CD4-positive, alpha-beta T cell (primary cell): ENCODE data around the gene CCDC102A. TPM values are rescaled to one million over a fixed set of nuclear protein-coding genes. Genes with fewer than 3 reads are reported as not detected.
A peak's percentile ranks its signal among the peaks of the same experiment; 100 is the strongest.

ENCODE experiments used
- ATAC-seq: fragments of 200-7000 bp; cut with Tn5 transposase; one replicate; pipeline ENCODE4 v1.10.0; 2022; ENCODE audit warnings: mild to moderate bottlenecking; ENCODE audit not compliant: poor library complexity
- CTCF ChIA-PET: fragments of 350-600 bp; sonication (Branson Sonifier 250); formaldehyde crosslinking; loops from one replicate; lab custom pipeline; 2021; ENCODE audit warnings: antibody characterized with exemption, inconsistent platforms; lab: Charles Lee
- POLR2A ChIA-PET: fragments of 350-600 bp; sonication (Branson Sonifier 250); formaldehyde crosslinking; loops from one replicate; lab custom pipeline; 2021; ENCODE audit warnings: antibody characterized with exemption, inconsistent platforms; lab: Charles Lee
- DNase-seq, 14 experiments: peaks; one replicate each; pipeline ENCODE4 v3.0.0-alpha.2; 2013 to 2020; ENCODE audit warnings: mixed read lengths in 2 of 14
- H3K27ac ChIP-seq, 2 donors: one replicate each; pipeline versions ENCODE4 v1.5.1 to v1.7.0; 2013; ENCODE audit warnings: low read length in 2 of 2, low read depth in 1 of 2, mild to moderate bottlenecking in 1 of 2
- H3K27me3 ChIP-seq, 2 experiments: 1 replicate in 1 of 2; 2 replicates in 1 of 2; pipeline versions ENCODE4 v1.6.1 to v1.7.0; 2013; ENCODE audit warnings: low read length in 2 of 2, control low read depth in 1 of 2, mild to moderate bottlenecking in 1 of 2, moderate library complexity in 1 of 2; ENCODE audit not compliant: insufficient read depth in 2 of 2, control insufficient read depth in 1 of 2
- H3K36me3 ChIP-seq: one replicate; pipeline ENCODE4 v1.6.1; 2013; ENCODE audit warnings: low read length, control low read depth; ENCODE audit not compliant: insufficient read depth
- H3K4me1 ChIP-seq: one replicate; pipeline ENCODE4 v1.6.1; 2013; ENCODE audit warnings: low read length, control low read depth; ENCODE audit not compliant: insufficient read depth
- H3K4me3 ChIP-seq: one replicate; pipeline ENCODE4 v1.5.1; 2013; ENCODE audit warnings: mild to moderate bottlenecking, low read length, moderate library complexity
- H3K9me3 ChIP-seq, 2 experiments: 1 replicate in 1 of 2; 2 replicates in 1 of 2; pipeline versions ENCODE4 v1.6.1 to v1.7.0; 2013; ENCODE audit warnings: low read length in 2 of 2, mild to moderate bottlenecking in 2 of 2, control low read depth in 1 of 2, moderate library complexity in 1 of 2; ENCODE audit not compliant: control insufficient read depth in 1 of 2, insufficient read depth in 1 of 2
- H3K27ac Mint-ChIP-seq: one replicate; pipeline ENCODE4 v1.8.0; 2020; ENCODE audit warnings: mixed read lengths
- H3K27me3 Mint-ChIP-seq: one replicate; pipeline ENCODE4 v1.8.0; 2021; ENCODE audit warnings: mixed read lengths
- H3K36me3 Mint-ChIP-seq: one replicate; pipeline ENCODE4 v1.8.0; 2021; ENCODE audit warnings: low read depth, mixed read lengths
- H3K4me1 Mint-ChIP-seq: one replicate; pipeline ENCODE4 v1.8.0; 2021; ENCODE audit warnings: low read depth, mixed read lengths
- H3K4me3 Mint-ChIP-seq: one replicate; pipeline ENCODE4 v1.8.0; 2020; ENCODE audit warnings: mild to moderate bottlenecking, mixed read lengths
- H3K9me3 Mint-ChIP-seq: one replicate; pipeline ENCODE4 v1.8.0; 2020; ENCODE audit warnings: mixed read lengths
- intact Hi-C, 2 experiments: fragments of 100-400 bp; cut with DNase I in 1 of 2; cut with micrococcal nuclease in 1 of 2; formaldehyde crosslinking; loops; one replicate each; pipeline versions ENCODE4 v1.15.1 to v1.9.0; 2023 to 2025; cut with DNase I, micrococcal nuclease
- total RNA-seq, 174 experiments: library from RNA in 2 of 174; stranded (reverse) in 2 of 174; gene quantifications; one replicate each; pipeline ENCODE4 v1.2.3 and lab custom pipeline; 2021 to 2026
- TF ChIP-seq, protein P1 (sequence below): fragments of 200-600 bp; IDR thresholded peaks from one replicate; pipeline ENCODE4 v1.8.0; 2022; ENCODE audit warnings: antibody characterized with exemption, mild to moderate bottlenecking

CCDC102A gene
- total RNA-seq, 2 experiments from 2014 or later: 2.0 TPM

DNA sequence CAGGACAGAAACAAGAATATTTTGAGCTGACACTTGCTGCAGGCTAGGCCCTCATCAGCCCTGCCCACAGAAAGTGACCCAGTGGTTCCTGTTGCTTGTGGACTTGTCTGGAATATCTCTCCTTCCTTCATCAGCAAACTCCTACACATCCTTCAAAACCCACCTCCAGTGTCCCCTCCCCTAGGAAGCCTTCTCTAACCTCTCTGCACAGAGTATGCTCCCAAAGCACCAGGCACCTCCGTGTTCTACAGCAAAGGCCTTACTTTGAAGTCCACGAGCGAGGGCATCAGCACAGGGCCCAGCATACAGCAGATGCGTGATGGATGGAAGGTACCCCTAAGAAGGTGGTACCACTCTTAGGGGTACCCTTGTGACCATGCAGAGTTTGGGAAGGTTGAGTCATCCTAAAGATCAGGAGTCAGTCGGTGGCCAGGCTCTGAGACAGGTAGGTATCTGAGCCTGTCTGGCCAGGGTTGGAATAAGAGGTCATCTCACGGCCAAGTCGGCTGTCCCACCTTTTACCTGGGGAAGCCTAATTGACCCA, 2.0 kb downstream of the CCDC102A start:
- intact Hi-C loops: no loop called here
- Mint-ChIP-seq H3K27me3 (no peaks in the 10 kb centered on the region), H3K36me3 (peaks cover 10% of the 10 kb centered on the region), H3K4me3 (peak overlapping the region; percentile 65), H3K4me1 (peaks cover 88% of the 10 kb centered on the region), H3K9me3 (no peaks in the 10 kb centered on the region), H3K27ac (peak overlapping the region; percentile 96)
- peak in 2 of 14 experiments; percentile 28 to 38 for DNase-seq
- Histone ChIP-seq H3K9me3 (no peaks in the 10 kb centered on the region), H3K4me3 (no peak overlapping the region), H3K27me3 (no peaks in the 10 kb centered on the region), H3K4me1 (peaks cover 89% of the 10 kb centered on the region), H3K27ac (peak overlapping the region; percentile 93 to 94), H3K36me3 (no peaks in the 10 kb centered on the region)
- CTCF ChIA-PET: interaction anchor here (1.8 to 5.2 kb wide), 2 partner anchors 15 to 72 kb away, joined by 5 to 20 read pairs; partner anchors contain the start of gene POLR2C
- ATAC-seq: no peak
- POLR2A ChIA-PET: interaction anchor here (0.8 to 1.3 kb wide), 3 partner anchors 48 to 71 kb away, joined by 3 to 5 read pairs (median 4); partner anchors contain the start of gene DOK4
- TF ChIP-seq, protein P1, sequence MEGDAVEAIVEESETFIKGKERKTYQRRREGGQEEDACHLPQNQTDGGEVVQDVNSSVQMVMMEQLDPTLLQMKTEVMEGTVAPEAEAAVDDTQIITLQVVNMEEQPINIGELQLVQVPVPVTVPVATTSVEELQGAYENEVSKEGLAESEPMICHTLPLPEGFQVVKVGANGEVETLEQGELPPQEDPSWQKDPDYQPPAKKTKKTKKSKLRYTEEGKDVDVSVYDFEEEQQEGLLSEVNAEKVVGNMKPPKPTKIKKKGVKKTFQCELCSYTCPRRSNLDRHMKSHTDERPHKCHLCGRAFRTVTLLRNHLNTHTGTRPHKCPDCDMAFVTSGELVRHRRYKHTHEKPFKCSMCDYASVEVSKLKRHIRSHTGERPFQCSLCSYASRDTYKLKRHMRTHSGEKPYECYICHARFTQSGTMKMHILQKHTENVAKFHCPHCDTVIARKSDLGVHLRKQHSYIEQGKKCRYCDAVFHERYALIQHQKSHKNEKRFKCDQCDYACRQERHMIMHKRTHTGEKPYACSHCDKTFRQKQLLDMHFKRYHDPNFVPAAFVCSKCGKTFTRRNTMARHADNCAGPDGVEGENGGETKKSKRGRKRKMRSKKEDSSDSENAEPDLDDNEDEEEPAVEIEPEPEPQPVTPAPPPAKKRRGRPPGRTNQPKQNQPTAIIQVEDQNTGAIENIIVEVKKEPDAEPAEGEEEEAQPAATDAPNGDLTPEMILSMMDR: no peak

DNA sequence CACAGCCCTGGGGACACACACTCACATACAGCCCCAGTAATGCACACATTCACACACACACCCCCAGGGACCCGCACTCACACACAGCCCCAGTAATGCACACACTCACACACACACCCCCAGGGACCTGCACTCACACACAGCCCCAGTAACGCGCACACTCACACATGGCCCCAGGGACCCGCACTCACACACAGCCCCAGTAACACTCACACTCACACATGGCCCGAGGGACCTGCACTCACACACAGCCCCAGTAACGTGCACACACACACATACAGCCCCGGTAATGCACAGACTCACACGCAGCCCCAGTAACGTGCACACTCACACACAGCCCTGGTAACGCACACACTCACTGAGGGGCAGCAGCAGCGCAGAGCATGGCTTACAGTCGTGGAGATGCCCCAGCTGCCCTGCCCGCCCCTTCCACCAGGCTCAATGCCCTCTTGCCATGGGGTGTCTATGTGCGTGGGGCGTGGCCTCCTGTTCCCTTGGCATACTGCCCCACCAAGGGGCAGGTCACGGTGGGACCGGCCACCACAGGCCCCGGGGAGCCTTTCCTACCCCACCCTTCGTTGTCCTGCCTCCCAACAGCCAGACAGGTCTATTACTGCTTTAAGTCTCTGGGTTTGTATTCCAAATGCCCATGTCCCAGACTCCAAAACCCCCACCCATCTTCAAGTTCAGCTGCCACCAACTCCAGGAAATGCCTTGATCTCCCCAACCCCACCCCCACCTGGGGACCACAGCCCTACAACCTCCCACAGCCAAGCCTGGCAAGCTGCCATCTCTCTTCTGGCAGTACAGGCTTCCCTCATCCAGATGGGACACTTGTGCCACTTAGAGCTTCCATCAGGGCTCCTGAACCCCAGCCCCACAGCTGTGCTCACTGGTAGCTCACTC, 2.7 kb downstream of the CCDC102A start:
- no peak for ATAC-seq

DNA sequence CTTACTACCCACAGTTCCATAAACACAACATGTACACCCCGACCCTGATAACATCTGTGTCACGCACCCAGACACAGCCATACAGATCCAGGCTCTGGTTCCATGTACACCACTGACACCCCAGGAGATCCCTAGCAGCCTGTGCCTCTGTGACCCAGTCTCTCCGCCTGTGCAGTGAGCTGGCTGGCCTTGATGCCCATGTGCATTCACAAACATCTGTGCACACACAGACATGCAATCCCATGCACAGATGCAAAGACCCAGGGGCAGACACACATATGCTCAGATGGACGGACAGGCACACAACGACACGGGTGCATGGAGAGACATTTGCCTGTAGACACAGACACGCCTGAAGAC, 4.1 kb downstream of the CCDC102A start:
- DNase-seq: peak in 1 of 14 experiments; percentile 30
- peak overlapping the region; percentile 47 for H3K4me3 Mint-ChIP-seq
- H3K4me1 Mint-ChIP-seq: peaks cover 69% of the 10 kb centered on the region
- intact Hi-C loops: no loop called here
- ChIA-PET POLR2A (interaction anchor here (1.1 kb wide), 1 partner anchor 13 kb away, joined by 3 read pairs; no protein-coding TSS in a partner anchor), CTCF (interaction anchor here (5.2 kb wide), 1 partner anchor 12 kb away, joined by 20 read pairs; no protein-coding TSS in a partner anchor)
- peak overlapping the region in 1 of 2 donors; percentile 5 for H3K27ac ChIP-seq
- H3K27me3 ChIP-seq: no peaks in the 10 kb centered on the region
- no peaks in the 10 kb centered on the region for H3K9me3 ChIP-seq
- H3K4me1 ChIP-seq: peaks cover 77% of the 10 kb centered on the region
- no peak overlapping the region for H3K4me3 ChIP-seq
- H3K9me3 Mint-ChIP-seq: no peaks in the 10 kb centered on the region
- ATAC-seq: no peak
- H3K27ac Mint-ChIP-seq: peak overlapping the region; percentile 96
- TF ChIP-seq, protein P1: no peak
- H3K27me3 Mint-ChIP-seq: no peaks in the 10 kb centered on the region
- H3K36me3 Mint-ChIP-seq: peaks cover 10% of the 10 kb centered on the region
- peaks cover 5% of the 10 kb centered on the region for H3K36me3 ChIP-seq

More for the DNA sequence above, 2.7 kb downstream of the CCDC102A start:
- ChIA-PET CTCF (interaction anchor here (1.8 to 5.2 kb wide), 2 partner anchors 14 to 71 kb away, joined by 5 to 20 read pairs; partner anchors contain the start of gene POLR2C), POLR2A (interaction anchor here (1.3 kb wide), 1 partner anchor 70 kb away, joined by 5 read pairs; no protein-coding TSS in a partner anchor)
- intact Hi-C loops: no loop called here
- Mint-ChIP-seq H3K4me1 (peaks cover 84% of the 10 kb centered on the region), H3K27me3 (no peaks in the 10 kb centered on the region), H3K4me3 (peak overlapping the region; percentile 65), H3K9me3 (no peaks in the 10 kb centered on the region), H3K27ac (peak overlapping the region; percentile 96), H3K36me3 (peaks cover 10% of the 10 kb centered on the region)
- H3K36me3 ChIP-seq: no peaks in the 10 kb centered on the region
- H3K27me3 ChIP-seq: no peaks in the 10 kb centered on the region
- H3K27ac ChIP-seq: peak overlapping the region; percentile 93 to 94
- no peak overlapping the region for H3K4me3 ChIP-seq
- peaks cover 87% of the 10 kb centered on the region for H3K4me1 ChIP-seq
- TF ChIP-seq, protein P1: no peak
- no peaks in the 10 kb centered on the region for H3K9me3 ChIP-seq
- peak in 7 of 14 experiments; percentile 28 to 74 (median 50) for DNase-seq
